GM18498 (cell line): ENCODE results near the gene MAP2K3.
"Not testable (repeated sequence)": the region's sequence is repeated elsewhere in the genome, so short reads cannot be mapped to it uniquely, and the experiment has no call there.

ENCODE experiments used
- ATAC-seq: cut with Tn5 transposase; IDR thresholded peaks from one replicate; pipeline ENCODE4 v1.9.1; 2021; ENCODE audit warnings: mild to moderate bottlenecking, moderate library complexity; ENCODE audit not compliant: unreplicated experiment

The MAP2K3 gene

DNA sequence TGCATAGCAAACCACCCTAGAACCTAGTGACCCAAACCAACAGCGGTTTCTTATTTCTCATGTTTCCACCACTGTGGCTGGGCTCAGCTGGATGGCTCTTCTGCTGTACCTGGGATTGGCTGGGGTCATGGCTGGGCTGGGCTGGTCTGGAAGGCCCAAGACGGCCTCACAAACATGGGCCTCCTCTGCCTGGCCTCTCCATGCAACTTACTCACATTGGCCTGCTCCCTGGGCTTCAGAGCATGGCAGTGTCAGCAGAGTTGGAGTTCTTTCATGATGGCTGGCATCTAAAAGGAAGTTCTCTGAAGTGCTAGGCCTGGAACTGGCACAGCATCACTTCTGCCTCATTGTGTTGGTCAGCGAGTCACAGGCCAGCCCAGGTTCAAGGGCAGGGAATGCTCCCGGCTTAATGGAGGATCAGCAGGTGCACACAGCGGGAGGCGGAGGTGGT is 24.4 kb downstream of the MAP2K3 start:
- ATAC-seq: not testable (repeated sequence)

DNA sequence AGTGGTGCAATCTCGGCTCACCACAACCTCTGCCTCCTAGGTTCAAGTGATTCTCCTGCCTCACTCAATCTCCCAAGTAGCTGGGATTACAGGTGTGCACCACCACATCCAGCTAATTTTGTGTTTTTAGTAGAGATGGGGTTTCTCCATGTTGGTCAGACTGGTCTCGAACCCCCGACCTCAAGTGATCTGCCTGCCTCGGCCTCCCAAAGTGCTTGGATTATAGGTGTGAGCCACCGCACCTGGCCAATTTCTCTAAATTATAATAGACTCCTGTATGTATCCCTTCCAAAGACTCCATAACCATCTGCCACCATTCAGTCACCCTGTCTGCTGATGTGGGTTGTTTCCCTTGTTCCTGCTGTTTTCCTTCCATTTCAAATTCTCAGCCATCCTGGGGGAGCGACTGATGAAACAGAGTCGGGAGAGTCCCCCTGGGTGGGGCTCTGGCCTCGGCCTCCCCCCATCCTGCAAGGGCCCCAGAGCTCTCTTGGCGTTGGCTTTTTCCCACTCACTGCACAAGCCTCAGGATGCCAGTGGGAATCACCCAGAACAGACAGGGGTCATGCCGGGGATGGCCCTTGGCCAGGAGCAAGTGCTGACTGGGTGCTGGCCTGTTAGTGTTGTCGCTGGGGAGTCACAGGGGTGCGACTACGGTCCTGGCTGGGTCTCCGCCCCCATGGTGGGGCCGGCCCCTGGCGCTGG is 25.7 kb downstream of the MAP2K3 start:
- not testable (repeated sequence) for ATAC-seq

DNA sequence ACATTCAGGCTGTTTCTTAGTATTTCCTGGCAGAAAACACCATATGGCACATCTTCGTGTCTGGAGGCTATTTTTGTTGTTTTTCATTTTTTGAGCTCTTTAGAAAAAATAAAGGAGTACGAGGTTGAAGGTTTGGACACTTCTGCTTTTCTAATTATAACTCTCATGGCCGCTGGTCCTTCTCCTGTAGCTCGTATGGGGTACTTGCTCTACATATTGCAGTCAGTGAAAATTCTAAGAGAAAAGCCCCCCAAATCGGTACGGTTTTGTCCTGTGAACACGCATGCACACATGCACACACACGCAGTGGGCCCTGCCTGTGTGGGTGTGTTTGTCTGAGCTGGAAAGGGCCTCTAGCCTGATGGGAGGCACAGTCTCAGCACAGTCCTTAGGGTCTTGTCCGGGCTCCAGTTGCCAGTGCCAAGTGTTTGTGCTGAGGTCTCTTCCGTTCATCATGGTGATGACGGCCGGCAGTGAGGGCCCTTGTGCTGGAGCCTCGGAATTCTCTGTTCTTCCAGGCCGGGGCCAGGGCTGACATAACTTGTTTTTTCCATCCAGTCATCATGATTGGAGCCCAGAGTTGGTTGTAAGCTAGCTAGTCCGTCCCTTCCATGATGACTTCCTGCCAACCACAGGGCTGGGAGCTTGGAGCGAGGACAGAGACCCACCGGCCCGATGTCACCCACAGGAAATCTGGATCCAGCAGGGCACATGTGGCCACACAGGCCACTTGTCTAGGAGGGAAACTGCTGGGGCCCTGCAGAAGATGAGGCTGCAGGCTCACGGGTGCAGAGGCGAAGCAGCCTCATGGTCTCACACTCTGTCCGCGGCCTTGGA is 26.5 kb downstream of the MAP2K3 start:
- ATAC-seq: not testable (repeated sequence)

DNA sequence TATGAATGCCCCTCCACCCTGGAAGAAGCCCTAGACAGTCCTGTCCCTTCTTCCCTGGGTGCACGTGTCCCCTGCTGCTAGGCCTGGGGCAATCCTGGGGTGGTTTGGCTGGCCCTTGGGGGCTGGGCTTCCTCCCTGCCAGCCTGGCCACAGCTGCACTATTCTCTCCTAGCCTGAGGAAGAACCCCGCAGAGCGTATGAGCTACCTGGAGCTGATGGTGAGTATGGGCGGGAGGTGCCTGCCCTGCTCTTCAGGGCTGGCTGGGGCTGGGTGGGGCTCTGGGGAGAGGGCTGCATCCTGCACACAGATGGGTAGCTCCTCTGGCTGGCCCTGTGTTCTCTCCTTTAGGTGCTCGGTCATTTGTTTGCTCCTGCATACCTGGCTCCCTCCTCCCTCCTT is 28.8 kb downstream of the MAP2K3 start:
- ATAC-seq: no peak

DNA sequence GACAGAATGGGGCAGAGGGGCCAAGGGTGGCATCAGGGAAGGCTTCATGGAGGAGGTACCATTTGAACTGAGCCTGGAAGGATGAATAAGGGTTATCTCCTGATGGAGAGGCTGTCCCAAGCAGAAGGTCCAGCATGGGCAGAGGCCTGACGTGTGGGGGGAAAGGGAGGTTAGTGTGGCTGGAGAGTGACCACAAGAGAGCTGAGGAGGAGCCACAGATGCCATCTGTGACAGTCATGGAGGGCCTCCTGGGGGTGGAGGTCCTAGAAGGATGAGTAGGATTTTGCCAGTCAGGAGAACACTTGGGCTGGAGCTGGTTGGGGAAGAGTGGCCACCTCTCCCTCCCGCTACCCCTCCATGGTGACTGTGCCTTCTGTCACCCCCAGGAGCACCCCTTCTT is 29.2 kb downstream of the MAP2K3 start:
- not testable (repeated sequence) for ATAC-seq

DNA sequence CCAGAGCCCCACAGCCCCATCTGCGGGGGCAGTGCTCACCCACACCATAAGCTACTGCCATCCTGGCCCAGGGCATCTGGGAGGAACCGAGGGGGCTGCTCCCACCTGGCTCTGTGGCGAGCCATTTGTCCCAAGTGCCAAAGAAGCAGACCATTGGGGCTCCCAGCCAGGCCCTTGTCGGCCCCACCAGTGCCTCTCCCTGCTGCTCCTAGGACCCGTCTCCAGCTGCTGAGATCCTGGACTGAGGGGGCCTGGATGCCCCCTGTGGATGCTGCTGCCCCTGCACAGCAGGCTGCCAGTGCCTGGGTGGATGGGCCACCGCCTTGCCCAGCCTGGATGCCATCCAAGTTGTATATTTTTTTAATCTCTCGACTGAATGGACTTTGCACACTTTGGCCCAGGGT is 29.8 kb downstream of the MAP2K3 start:
- ATAC-seq: not testable (repeated sequence)

DNA sequence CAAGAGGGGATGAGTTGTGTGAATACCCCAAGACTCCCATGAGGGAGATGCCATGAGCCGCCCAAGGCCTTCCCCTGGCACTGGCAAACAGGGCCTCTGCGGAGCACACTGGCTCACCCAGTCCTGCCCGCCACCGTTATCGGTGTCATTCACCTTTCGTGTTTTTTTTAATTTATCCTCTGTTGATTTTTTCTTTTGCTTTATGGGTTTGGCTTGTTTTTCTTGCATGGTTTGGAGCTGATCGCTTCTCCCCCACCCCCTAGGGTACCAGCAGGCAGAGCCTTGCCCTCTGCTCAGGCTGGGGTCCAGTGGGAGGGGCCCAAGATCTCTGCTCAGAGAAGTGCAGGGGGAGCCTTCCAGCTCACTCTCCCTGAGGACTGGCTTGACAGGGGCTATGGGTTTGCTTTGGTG is 30.2 kb downstream of the MAP2K3 start:
- not testable (repeated sequence) for ATAC-seq

DNA sequence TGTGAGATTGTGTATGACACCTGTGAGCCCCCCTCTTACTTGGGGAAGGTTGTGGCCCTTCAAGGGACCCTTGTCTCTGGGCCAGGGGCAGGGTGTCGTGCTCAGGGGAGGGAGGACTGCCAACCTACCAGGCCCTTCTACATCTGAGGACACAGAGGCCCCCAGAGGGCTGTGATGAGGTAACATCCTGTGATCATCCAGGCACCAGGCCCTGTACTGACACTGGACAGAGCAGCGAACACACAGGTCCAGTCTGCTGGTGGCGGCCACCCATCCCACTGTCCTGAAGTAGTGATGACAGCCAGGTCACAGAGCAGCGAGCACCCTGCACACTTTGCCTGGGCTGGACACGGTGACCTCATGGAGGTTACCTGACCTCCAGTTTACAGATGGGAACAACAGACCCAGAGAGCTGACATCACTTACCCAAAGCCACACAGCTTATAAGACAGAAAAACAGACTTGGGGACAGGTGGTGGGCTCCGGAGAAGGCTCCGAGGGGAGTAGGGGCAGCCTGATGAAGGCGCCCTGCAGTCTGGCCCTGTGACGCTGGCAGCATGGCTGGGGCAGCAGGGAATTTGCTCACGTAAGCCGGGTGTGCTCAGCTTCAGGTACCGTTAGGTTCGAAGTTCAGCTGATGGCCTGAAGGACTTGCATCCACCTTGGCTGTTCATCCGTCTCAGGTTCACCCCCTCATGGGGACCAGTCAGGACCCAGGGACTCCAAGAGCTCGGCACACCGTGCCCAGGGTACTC is 30.9 kb downstream of the MAP2K3 start:
- ATAC-seq: not testable (repeated sequence)

DNA sequence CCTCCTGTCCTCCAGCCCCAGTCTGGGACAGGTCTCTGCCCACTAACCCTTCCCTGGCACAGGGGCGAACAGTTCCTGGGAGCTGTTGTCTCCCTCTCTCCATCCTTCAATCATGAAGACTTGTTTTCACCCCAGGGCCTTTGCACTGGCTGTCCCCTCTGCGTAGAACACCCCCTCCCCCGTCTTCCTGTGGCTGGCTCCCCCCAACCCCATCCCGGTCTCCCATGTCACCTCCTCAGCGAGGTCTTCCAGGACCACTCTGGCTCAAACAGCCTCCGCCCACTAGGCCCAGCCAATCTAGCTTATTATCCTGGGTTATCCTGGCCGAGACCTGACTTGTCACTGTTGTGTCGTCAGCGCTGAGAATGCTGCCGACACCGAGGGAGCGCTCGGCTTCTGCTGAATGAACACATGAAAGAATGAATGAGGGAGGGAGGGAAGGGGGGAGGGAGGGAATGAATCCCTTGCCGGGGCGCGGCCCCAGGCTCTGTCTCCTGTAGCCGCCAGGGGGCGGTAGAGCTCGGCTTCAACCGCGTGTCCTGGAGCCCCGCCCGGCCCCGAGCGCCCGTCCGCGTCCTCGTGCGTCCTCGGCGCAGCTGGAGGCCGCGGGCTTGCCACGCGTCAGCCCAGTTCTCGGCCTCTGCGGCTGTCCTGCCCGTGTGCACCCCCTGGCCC is 31.8 kb downstream of the MAP2K3 start:
- ATAC-seq: peak; percentile 55

DNA sequence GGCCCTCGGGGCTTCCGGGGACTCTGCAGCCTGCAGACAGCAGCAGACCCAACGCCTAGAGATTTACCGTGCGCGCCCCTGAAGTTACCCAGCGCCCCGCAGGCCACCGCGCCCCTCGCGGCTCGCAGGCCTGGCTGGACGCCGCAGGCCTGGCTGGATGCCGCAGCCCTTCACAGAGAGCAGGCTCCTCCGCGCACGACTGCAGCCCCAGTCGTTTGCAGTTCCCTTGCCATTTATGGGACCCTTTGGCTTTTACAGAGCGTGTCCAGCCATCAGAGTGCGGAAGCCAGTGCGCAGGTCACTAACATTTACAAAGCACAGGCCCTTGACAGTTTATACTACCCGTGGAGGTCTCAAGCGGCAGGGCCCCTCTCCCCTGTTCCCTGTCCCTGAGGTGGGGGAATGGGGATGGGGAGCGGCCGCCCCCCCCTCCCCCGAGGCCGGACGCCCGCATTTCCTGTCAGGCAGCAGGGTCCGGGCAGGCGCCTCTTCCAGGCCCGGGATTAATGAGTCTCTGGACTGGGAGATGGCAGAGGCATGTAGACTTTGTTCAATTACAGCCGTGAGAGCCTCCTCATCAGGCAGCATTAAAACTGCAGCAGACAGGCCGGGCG is 32.5 kb downstream of the MAP2K3 start:
- ATAC-seq: not testable (repeated sequence)

DNA sequence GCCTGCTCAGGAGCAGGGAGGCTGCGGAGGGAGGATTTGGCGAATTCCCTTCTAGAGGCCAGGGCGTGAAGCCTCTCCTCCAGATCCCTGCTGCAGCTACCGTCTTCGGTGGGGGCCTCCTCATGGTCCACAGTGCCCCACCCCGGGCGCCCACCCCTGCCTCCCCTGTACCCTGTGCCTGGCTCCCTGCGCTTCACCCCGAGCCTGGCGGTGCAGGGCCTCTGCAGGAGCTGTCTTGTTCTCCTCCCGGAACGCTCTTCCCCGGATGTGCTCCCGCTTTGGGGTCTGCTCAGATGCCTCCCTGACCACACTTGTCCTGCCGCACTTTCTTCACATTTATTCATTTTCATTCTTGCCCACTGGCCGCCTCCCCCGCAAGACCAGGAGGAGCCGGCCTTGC is 33.3 kb downstream of the MAP2K3 start:
- ATAC-seq: not testable (repeated sequence)

DNA sequence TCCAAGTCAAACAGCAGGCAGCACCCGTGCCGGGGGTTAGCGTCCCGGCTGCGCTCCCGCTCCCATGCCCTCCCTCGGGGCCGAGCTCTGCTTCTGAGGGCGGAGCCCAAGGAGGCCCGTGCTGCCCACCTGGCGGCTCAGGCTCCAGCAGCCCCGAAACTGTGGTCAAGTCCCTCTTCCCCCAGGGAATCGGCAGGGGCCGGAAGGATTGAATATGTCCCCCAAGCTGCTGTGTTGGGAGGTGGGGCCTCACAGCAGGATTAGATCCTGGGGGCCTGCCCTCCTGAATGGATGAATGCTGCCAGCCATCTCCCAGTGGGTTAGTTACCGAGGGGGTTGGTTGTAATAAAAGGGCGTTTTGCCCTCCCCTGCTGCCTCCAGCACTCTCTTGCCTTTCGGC is 33.9 kb downstream of the MAP2K3 start:
- no peak for ATAC-seq

DNA sequence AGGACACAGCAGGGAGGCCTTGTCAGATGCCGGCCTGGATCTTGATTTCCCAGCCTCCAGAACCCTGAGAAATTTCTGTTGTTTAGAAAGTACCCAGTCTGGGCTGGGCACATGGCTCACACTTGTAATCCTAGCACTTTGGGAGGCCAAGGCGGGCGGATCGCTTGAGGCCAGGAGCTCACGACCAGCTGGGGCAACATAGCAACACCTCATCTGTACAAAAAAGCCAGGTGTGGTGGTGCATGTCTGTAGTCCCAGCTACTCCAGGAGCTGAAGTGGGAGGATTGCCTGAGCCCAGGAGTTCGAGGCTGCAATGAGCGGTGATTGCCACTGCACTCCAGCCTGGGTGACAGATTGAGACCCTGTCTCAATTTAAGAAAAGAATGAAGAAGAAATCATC is 34.3 kb downstream of the MAP2K3 start:
- not testable (repeated sequence) for ATAC-seq

DNA sequence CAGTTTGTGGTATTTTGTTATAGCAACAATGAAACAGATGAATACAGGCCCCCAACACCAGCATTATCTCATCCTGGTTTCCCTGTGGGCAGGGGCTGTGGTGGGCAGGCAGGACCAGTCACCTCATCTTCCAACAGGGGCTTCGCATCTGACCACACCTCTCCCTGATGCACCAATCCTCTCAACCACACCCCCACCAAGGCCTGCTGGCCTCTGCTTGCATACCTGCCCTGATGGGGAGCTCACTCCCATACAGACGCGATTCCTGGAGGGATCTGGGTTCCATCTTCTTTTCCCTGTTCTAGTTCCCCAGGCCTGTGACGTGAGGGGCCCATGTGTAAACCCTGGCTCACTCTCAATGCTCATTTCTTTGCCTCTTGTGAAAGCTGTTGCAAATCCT is 34.7 kb downstream of the MAP2K3 start:
- ATAC-seq: not testable (repeated sequence)

DNA sequence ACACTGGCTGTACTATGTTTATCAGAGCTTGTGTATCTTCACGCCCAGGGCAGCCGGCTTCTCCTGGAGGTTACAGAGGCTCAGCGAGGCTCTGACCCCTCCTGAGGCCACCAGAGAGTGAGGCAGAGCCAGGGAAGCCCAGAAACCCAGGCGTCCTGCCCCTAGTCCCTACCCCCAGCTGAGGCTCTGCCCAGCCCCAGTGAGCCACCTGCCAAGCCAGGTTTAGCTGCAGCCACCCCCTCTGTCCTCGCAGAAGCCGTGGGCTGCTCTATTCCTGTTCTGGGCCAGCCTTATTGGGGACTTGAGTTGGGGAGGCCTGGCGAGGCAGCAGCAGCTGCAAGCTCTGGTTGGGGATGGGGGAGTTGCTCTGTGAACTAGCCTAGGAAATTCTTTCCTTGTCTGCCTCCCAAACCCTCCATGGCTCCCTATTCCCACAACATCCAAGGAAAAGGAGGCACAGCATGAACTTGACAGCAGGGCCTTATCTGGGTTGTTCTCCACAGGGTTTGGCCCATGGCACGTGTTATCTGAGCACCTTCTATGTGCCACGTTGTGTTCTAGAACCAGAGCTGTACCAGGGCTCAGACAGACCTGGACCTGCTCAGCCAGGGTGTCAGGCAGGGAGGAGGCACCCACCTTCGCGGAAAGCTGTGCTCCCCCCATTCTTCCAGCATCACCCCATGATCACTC is 35.3 kb downstream of the MAP2K3 start:
- not testable (repeated sequence) for ATAC-seq

DNA sequence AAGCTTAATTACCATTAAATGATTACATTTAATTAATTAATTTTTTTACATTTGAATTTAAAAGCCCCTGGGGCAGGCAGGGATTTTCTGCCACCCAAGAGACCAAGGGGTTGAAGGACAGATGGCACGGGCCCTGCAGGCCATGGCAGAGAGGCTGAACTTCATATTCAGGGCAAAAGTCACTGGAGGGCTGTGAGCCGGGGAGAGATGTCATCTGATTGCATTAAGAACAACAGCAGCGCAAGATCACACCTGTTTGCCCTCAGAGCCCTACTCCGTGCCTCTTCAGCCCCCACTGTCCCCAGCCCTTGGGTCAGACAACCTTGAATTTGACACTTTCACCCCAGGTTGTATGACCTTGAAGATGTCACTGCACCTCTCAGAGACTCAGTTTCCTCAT is 35.9 kb downstream of the MAP2K3 start:
- not testable (repeated sequence) for ATAC-seq

DNA sequence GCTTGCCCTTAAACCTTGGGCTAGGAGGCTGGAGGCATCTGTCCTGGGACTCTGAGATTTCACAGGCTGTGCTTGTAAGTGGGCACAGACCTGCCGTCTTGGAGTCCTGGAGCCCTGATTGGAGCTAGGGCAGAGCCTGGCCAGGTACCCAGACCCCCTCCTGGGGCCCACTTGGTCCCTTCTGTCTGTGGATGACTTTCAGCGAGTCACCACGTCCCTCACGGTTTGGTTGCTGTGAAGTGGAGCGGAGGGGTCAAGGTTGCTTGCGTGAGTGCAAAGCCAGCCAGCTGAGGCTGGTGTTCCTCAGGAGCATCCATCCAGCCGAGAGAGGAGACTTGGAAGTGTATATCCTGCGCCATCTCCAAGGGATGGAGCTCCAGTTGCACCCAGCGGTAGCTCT is 36.5 kb downstream of the MAP2K3 start:
- ATAC-seq: not testable (repeated sequence)

DNA sequence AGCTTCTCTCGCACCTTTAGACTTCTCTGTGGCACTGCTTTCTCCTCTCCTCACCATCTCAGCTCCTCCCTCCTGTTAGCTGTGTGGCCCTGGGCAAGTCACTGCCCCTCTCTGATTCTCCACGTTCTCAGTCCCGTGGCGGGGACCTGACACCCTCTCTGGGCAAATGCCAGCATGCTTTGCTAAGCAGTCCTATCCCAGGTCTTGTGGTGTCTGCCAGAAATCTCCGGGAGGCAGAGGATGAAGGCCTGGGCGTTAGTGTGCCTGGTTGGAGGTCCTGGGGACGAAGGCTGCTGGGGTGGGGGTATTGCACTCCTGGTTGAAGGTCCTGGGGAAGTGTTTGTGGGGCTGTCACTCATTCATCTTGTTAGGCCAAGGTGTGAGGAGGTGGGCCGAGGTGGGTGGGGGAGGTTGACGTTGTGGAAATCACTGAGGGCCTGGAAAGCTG is 37.3 kb downstream of the MAP2K3 start:
- ATAC-seq: not testable (repeated sequence)

DNA sequence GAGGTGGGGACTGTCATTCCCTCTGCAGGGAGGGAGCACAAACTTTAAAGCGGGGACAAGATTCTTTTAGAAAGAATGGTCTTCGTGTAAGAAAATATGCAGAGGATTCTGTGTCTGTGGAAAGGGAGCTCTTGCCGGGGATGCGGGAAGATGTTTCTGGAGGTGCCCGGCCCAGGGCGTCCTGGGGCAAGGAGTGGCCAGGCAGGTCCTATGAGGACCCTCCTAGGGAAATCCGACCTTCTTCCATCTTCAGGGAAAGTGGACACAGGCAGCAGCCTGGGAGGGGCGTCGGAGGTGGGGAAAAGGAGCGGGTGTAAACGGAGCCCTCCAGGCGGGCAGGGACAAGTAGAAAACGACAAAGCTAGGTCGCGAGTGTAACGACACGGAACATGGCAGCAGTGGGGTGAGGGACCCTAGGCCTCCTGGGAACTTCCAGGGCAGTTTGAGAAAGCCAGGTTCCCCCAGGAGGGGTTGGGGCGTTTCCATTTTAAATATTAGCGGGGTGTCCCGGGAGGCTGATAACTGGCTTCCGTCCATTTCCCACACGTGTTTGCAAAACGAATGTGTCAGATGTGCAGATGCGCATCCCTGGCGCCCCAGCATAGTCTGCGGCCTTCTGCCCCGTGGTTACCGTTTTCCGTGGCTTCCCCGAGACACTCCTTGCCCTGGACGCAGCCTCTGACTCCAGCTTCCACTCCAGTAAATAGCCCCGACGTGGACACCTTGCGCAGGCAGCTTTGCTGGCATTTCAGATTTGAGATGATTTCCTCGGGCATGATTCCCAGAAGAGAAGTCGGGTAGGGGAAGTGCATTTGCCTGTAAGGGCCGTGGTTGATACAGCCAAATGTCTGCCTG is 39.0 kb downstream of the MAP2K3 start:
- ATAC-seq: not testable (repeated sequence)
